Amniotic stem cell (primary cell): ENCODE measurements around the gene ABAT.

ENCODE experiments used
- DNase-seq: peaks from one replicate; lab custom pipeline; 2025; lab: John Stamatoyannopoulos, UW

ABAT gene

GRCh38 chr16:8818504-8819270, 144.3 kb downstream of the ABAT start:
- DNase-seq = no peak

GRCh38 chr16:8819411-8820034, 145.1 kb downstream of the ABAT start:
- DNase-seq = no peak

- DNase-seq = no peak
Measured at GRCh38 chr16:8822403-8822802, 148.0 kb downstream of the ABAT start.

- no peak for DNase-seq
Measured at GRCh38 chr16:8826278-8826879, 152.0 kb downstream of the ABAT start.

- DNase-seq = no peak
Measured at GRCh38 chr16:8828541-8829165, 154.2 kb downstream of the ABAT start.

GRCh38 chr16:8831450-8831849, 157.0 kb downstream of the ABAT start:
- DNase-seq = no peak

GRCh38 chr16:8831871-8832716, 157.7 kb downstream of the ABAT start:
- no peak for DNase-seq

- DNase-seq = no peak
Measured at GRCh38 chr16:8832717-8833105, 158.3 kb downstream of the ABAT start.
